Rectal smooth muscle tissue (tissue), 1 donor: Measurements from ENCODE around the gene SWAP70.

Source experiments
- H3K27ac ChIP-seq: one replicate; pipeline ENCODE4 v1.7.0; 2013; ENCODE audit warnings: low read depth, low read length, inconsistent platforms
- H3K27me3 ChIP-seq: one replicate; pipeline ENCODE4 v1.7.0; 2013; ENCODE audit warnings: low read length; ENCODE audit not compliant: control insufficient read depth, insufficient read depth
- H3K36me3 ChIP-seq: one replicate; pipeline ENCODE4 v1.7.0; 2013; ENCODE audit warnings: low read length; ENCODE audit not compliant: control insufficient read depth, insufficient read depth
- H3K4me1 ChIP-seq: one replicate; pipeline ENCODE4 v1.7.0; 2013; ENCODE audit warnings: low read length; ENCODE audit not compliant: control insufficient read depth, insufficient read depth
- H3K4me3 ChIP-seq: one replicate; pipeline ENCODE4 v1.7.0; 2013; ENCODE audit warnings: low read length
- H3K9ac ChIP-seq: one replicate; pipeline ENCODE4 v1.7.0; 2013; ENCODE audit warnings: low read length

SWAP70 gene

DNA sequence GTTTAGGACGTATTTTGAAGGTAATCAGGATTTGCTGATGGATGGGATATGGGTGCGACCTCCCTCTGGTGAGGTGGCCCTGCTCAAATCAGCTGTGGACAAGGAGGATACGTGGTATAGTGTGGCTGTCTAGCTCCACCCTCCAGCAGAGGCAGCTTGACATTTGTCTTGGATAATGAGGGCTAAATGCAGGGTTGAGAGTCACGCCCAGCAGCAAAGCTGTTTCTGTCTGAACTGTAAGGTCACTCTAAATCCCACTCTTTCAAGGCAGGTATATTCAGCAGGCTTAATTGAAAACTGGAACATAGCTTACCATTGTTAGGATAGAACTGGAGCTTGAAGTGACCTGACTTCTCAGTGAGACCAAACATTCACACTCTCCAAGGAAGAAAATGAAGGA is 98.7 kb downstream of the SWAP70 start:
- no peak overlapping the region for H3K9ac ChIP-seq
- H3K4me1 ChIP-seq = peaks cover 19% of the 10 kb centered on the region
- H3K27ac ChIP-seq = no peak overlapping the region
- H3K27me3 ChIP-seq = no peaks in the 10 kb centered on the region
- no peak overlapping the region for H3K4me3 ChIP-seq
- H3K36me3 ChIP-seq = no peaks in the 10 kb centered on the region

DNA sequence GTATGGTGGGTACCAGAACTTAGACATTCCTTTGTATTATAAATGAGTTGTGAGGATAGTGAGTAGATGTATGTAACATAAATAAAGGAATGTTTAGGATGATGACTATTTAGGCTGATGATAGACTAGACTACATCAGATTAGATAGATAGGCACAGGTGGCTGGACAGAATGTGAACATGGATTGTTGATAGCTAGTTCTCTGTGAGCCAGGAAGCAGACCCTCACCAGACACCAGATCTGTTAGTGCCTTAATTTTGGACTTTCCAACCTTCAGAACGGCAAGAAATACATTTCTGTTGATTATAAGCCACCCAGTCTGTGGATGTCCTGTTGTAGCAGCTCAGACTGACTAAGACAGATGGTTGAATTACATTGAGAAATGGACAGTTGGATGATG is 99.4 kb downstream of the SWAP70 start:
- Histone ChIP-seq H3K27me3 (no peaks in the 10 kb centered on the region), H3K4me1 (peaks cover 19% of the 10 kb centered on the region), H3K36me3 (no peaks in the 10 kb centered on the region), H3K4me3 (no peak overlapping the region), H3K9ac (no peak overlapping the region), H3K27ac (no peak overlapping the region)

DNA sequence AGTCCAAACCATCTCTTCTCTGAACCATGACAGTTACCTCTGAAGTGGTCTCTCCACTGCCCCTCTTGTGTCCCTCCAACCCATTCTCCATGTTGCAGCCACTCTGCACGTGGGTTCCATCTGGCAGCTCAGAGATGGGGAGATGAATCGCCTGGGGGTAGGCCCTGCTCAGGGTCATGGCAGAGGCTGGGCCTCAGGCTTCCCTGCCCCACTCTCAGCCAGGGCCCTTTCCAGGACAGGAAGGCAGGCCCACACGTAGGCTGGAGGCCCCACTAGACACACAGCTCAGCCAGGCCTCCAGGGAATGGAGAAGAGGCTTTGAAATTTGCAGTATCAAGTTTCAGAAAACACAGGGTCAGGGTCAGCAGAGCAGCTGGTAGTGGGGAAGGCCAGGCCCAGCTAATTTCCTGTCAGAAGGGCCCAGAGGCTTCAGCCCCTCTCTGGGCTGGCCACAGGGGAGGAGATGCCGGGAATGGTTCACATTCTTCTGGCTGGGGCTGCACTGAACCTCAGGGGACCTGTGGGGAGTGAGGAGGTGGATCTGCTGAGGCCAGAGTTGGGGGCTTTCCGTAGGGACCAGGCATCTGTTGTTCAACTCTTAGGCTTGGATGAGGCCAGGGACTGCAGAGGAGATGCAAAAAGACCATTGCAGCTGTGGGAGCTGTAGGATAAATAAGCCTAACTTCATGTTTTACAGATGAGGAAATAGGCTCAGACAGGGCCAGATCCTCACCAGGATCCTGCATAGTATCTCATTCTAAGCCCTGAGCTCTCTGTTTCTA is 101.6 kb downstream of the SWAP70 start:
- no peaks in the 10 kb centered on the region for H3K36me3 ChIP-seq
- no peak overlapping the region for H3K27ac ChIP-seq
- no peak overlapping the region for H3K4me3 ChIP-seq
- no peaks in the 10 kb centered on the region for H3K27me3 ChIP-seq
- no peak overlapping the region for H3K9ac ChIP-seq
- peaks cover 4% of the 10 kb centered on the region for H3K4me1 ChIP-seq

DNA sequence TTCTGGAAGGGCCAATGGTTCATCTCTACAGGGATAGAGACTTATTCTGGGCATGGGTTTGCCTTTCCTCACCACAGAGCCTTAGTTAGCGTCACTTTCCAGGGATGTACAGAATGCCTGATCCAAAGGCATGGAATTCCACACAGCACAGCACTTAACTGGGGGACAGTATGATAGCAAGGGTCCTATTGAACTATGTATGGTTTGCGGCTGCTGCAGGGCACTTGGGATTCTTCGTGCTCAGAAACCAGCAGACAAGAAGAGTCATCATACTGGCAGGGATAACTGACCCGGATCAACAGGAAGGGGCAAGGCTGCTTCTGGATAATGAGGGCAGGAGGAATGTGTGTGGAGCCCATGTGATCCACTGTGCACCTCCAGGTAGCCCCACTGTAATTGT is 105.7 kb downstream of the SWAP70 start:
- no peaks in the 10 kb centered on the region for H3K36me3 ChIP-seq
- no peak overlapping the region for H3K27ac ChIP-seq
- no peaks in the 10 kb centered on the region for H3K4me1 ChIP-seq
- no peaks in the 10 kb centered on the region for H3K27me3 ChIP-seq
- no peak overlapping the region for H3K9ac ChIP-seq
- no peak overlapping the region for H3K4me3 ChIP-seq

DNA sequence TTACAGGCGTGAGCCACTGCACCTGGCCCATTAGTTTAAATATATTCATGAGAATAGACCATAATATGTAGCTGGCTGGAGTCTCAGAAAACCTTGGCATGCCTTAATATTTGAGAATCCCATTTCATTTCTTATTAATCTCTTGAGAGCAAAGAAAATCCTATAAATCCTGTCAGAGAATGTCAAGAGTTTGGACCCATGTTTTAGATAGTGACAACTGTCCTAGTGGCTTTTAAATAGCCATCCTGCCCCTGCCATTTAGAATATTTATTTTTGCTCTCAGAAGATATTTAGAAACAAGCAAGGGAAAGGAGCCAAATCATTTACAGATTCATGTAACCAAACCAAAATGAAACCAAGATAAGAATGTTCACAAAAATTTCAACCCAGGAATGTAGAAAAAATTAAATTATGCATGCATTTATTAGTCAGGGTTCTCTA is 107.2 kb downstream of the SWAP70 start:
- no peaks in the 10 kb centered on the region for H3K36me3 ChIP-seq
- no peaks in the 10 kb centered on the region for H3K27me3 ChIP-seq
- no peak overlapping the region for H3K9ac ChIP-seq
- peaks cover 2% of the 10 kb centered on the region for H3K4me1 ChIP-seq
- H3K27ac ChIP-seq = no peak overlapping the region
- H3K4me3 ChIP-seq = no peak overlapping the region

DNA sequence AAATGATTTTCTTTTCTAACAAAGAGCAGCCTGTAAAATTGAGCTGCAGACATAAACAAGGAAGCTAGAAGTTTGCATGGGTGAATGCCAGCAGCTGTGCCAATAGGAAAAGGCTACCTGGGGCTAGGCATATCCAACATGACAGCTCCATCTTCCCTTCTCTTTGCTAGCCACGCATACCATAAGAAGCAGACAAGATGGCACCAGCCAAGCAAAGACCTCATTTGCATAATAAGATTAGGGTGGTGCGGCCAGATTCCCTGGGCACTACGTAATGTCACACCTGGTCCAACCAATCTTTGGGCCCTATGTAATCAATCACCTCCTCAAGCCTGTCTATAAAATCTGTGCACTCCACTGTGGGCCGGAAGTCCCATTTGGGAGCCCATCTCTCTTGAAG is 108.3 kb downstream of the SWAP70 start:
- Histone ChIP-seq H3K36me3 (no peaks in the 10 kb centered on the region), H3K27ac (no peak overlapping the region), H3K4me3 (no peak overlapping the region), H3K9ac (no peak overlapping the region), H3K27me3 (no peaks in the 10 kb centered on the region), H3K4me1 (peaks cover 2% of the 10 kb centered on the region)

DNA sequence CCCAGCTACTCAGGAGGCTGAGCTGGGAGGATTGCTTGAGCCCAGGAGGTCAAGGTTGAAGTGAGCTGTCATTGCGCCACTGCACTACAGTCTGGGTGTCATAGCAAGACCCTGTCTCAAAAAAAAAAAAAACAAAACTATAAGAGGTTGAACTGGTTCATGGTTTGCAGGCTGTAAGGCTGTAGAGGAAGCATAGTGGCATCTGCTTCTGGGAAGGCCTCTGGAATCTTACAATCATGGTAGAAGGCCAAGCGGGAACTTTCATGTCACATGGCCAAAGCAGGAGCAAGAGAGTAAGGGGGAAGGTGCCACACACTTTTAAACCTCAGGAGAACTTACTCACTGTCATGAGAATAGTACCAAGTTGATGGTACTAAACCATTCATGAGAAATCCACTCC is 109.6 kb downstream of the SWAP70 start:
- Histone ChIP-seq H3K4me3 (no peak overlapping the region), H3K27me3 (no peaks in the 10 kb centered on the region), H3K36me3 (peaks cover 5% of the 10 kb centered on the region), H3K4me1 (peaks cover 2% of the 10 kb centered on the region), H3K27ac (no peak overlapping the region), H3K9ac (no peak overlapping the region)

DNA sequence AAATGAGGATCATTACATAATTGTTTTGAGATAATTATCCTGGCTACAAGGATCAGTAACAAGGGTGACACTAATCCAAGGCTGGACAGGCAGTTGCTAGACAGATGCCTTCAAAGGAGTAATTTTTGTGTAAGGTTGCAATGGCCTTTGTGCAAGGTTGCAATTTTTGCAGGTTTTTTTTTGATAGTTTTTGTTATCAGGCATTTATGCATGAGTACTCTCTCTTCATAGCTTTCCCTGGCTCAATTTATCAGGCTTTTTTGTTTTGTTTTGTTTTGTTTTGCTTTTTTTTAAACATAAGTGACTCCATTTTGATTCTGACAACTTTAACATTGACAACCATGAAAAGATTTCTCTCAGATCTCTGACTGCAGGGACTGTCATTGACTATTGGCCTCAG is 110.2 kb downstream of the SWAP70 start:
- peaks cover 5% of the 10 kb centered on the region for H3K36me3 ChIP-seq
- H3K4me1 ChIP-seq = peaks cover 2% of the 10 kb centered on the region
- no peak overlapping the region for H3K4me3 ChIP-seq
- no peak overlapping the region for H3K9ac ChIP-seq
- no peaks in the 10 kb centered on the region for H3K27me3 ChIP-seq
- H3K27ac ChIP-seq = no peak overlapping the region

DNA sequence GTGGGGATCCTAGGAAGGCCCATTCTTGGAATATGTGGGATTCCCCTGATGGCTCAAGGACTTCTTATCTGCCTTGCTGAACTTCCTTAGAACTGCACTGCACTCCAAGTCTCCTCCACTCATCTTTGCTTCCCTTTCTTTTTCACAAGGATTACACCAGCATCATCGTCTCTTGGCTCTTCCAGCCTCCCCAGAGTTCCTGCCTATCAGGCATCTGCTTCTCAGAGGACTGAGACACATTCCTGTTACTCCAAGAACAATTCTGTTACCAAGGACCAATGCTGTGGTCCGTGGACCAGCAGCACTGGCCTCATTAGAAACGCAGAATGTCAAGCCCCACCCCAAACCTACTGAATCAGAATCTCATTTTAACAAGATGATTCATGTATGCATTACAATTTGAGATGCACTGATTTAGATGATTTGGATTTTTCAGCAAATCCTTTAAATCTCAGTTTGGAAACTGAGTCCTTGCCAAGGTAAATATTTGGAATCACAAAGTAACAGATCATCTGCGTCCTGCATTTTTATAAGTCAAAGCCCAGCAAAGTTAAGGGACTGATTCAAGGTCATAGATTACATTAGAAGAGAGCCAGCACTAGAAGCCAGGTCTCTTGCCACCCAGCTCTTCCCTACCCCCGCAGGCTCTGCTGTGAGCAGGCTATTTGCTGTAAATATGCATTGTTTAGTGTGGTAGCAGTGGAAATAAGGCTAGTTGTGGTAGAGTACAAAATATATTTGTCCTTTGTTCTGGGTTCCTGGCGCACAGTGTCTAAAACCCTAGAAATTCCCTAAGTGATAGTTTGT is 110.9 kb downstream of the SWAP70 start:
- Histone ChIP-seq H3K36me3 (peaks cover 7% of the 10 kb centered on the region), H3K4me1 (peaks cover 2% of the 10 kb centered on the region), H3K27ac (no peak overlapping the region), H3K27me3 (no peaks in the 10 kb centered on the region), H3K9ac (no peak overlapping the region), H3K4me3 (no peak overlapping the region)

DNA sequence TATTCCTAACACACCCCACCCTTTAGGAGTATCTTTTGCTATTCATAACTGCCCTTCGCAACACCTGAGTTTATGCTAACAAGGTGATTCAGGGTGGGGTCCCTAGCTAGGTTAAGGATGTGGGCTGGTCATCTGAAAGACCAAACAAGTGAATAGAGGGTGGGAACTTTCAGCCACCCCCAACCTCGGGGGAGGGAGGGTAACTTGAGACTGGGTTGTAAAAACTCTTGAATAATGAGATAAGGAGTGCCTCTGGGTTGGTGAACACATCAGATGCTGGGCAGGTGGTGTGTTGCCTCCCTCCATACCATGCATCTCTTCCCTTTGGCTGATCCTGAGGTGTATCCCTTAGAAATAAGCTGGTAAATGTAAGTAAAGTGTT is 111.5 kb downstream of the SWAP70 start:
- Histone ChIP-seq H3K4me3 (no peak overlapping the region), H3K9ac (no peak overlapping the region), H3K36me3 (peaks cover 10% of the 10 kb centered on the region), H3K27me3 (no peaks in the 10 kb centered on the region), H3K4me1 (peaks cover 2% of the 10 kb centered on the region), H3K27ac (no peak overlapping the region)

DNA sequence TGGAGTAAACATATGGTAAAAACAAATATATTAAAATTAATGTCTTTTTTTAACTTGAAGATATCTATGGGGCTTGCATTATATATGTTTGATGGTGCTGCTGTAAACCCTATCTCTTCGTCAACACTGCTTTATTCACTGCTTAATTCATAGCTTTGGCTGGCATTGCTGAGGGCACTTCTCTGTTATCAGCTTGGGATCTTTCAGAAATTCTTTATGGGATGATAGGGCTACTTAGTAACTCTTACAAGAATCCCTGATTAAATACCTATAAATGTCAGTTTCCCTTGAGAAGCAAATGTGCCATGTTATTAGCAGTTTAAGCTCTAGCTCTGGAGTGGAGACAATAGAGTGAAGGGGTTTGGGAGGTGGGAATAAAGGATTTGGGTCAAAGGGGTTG is 112.3 kb downstream of the SWAP70 start:
- Histone ChIP-seq H3K36me3 (peaks cover 10% of the 10 kb centered on the region), H3K9ac (no peak overlapping the region), H3K4me1 (peaks cover 2% of the 10 kb centered on the region), H3K27ac (no peak overlapping the region), H3K27me3 (no peaks in the 10 kb centered on the region), H3K4me3 (no peak overlapping the region)

DNA sequence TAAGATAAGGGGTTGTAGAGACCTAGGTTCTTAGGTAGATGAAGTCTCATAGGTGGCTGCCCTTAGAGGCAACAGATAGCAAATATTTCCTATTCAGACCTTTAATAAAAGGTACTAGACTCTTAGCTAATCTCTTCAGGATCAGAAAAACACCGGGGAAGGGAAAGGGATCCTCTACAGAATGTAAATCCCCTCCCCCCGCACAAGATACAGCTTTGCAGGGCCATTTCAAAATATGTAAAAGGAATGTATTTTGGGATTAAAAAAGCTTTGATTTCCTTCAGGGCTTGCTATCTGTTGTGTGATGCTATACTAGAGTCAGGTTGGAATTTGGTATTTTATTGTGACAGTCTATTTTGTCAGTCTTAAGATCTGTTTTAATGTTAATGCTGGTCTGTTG is 113.2 kb downstream of the SWAP70 start:
- H3K9ac ChIP-seq = no peak overlapping the region
- no peak overlapping the region for H3K27ac ChIP-seq
- H3K4me3 ChIP-seq = no peak overlapping the region

DNA sequence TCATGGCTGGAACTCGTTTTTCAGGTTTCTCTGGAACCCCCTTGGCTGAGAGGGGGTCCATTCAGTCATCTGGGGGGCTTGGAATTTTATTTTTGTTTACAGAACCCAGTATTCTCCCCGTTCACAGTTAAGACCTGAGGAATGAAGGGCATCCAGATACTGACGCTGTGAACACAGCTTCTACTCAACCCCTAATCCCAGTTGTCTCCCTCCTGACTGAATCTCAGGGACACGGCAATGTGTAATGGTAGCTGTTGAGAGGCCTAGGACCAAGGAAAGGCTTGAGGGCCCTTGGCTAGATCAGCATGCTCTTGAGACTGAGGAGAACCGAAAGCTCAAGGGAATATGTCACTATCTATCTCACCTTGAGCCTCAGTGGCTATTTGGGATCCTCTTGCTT is 113.6 kb downstream of the SWAP70 start:
- H3K4me3 ChIP-seq = no peak overlapping the region
- no peak overlapping the region for H3K27ac ChIP-seq
- no peaks in the 10 kb centered on the region for H3K27me3 ChIP-seq
- no peak overlapping the region for H3K9ac ChIP-seq
- H3K36me3 ChIP-seq = peaks cover 10% of the 10 kb centered on the region
- H3K4me1 ChIP-seq = peaks cover 2% of the 10 kb centered on the region

More for the DNA sequence above, 113.2 kb downstream of the SWAP70 start:
- Histone ChIP-seq H3K27me3 (no peaks in the 10 kb centered on the region), H3K4me1 (peaks cover 2% of the 10 kb centered on the region), H3K36me3 (peaks cover 10% of the 10 kb centered on the region)
